ENCODE measurements around the gene NCKAP5L. TPM values are rescaled to one million over a fixed set of nuclear protein-coding genes. Genes with fewer than 3 reads are reported as not detected.

NCKAP5L gene
- total RNA-seq, 1 experiment from 2014 or later = 13.3 TPM

DNA sequence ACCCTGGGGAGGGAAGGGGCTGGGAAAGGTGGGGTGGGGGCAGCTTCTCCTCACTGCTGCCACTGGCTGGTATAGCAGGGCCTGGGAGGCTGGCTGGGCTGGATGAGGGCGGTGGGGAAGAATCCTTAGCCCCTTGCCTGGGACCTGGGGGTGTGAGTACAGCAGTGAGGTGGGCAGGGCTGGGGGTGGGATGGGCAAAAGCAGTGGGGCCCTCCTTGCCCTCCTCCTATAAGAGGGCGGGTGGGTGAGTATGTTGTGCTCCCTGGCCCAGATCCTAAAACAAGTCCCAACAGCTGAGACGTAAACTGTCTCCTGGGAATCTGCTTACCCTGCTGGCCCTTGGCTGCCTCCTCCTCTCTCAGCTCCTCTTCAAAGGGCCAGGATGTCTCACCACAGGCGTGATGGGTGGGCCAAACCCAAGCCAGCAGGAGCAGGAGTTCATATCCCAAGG, 2.2 kb downstream of the NCKAP5L start:
- TF ChIP-seq EZH2 (IDR thresholded peaks at IDR 0.05; ENCODE audit: low read length, unreplicated experiment) (no peak), EZH2phosphoT487 (IDR thresholded peaks at IDR 0.05; ENCODE audit: borderline replicate concordance, low read length) (no peak)
- TF ChIP-seq, protein P1, sequence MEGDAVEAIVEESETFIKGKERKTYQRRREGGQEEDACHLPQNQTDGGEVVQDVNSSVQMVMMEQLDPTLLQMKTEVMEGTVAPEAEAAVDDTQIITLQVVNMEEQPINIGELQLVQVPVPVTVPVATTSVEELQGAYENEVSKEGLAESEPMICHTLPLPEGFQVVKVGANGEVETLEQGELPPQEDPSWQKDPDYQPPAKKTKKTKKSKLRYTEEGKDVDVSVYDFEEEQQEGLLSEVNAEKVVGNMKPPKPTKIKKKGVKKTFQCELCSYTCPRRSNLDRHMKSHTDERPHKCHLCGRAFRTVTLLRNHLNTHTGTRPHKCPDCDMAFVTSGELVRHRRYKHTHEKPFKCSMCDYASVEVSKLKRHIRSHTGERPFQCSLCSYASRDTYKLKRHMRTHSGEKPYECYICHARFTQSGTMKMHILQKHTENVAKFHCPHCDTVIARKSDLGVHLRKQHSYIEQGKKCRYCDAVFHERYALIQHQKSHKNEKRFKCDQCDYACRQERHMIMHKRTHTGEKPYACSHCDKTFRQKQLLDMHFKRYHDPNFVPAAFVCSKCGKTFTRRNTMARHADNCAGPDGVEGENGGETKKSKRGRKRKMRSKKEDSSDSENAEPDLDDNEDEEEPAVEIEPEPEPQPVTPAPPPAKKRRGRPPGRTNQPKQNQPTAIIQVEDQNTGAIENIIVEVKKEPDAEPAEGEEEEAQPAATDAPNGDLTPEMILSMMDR (conservative IDR thresholded peaks at IDR 0.05; ENCODE audit: low read depth, low read length) = no peak
- H3K27me3 ChIP-seq (ENCODE audit: low read length) = no peaks in the 10 kb centered on the region
- H4K20me1 ChIP-seq (ENCODE audit: low read length) = no peaks in the 10 kb centered on the region
- intact Hi-C loops (cut with micrococcal nuclease) = no loop called here
- no peak for DNase-seq
- H3K9ac ChIP-seq (ENCODE audit: low read length) = no peak overlapping the region
- H3K4me1 ChIP-seq (ENCODE audit: insufficient read depth, low read length) = peaks cover 20% of the 10 kb centered on the region
- H3K27ac ChIP-seq (ENCODE audit: low read length) = no peak overlapping the region
- no peak overlapping the region for H3K4me2 ChIP-seq (ENCODE audit: low read length)
- no peaks in the 10 kb centered on the region for H3K9me3 ChIP-seq (ENCODE audit: low read length)
- POLR2A ChIA-PET (ENCODE audit: unreplicated experiment) = no interaction called here
- peaks cover 30% of the 10 kb centered on the region for H3K79me2 ChIP-seq (ENCODE audit: low read length)
- no peak overlapping the region for H2AFZ ChIP-seq (ENCODE audit: low read length)
- CTCF ChIA-PET = no interaction called here
- no peak overlapping the region for H3K4me3 ChIP-seq (ENCODE audit: low read length)
- no peaks in the 10 kb centered on the region for H3K9me2 ChIP-seq (replicated peaks; ENCODE audit: low read length)
- BruUV-seq (replicated peaks) = no TSS peak
- ATAC-seq = no peak
- no peaks in the 10 kb centered on the region for H3K36me3 ChIP-seq (ENCODE audit: low read depth, low read length)
- no peaks in the 10 kb centered on the region for H3F3A ChIP-seq (ENCODE audit: low read length, unreplicated experiment)

- H3K9me3 ChIP-seq (ENCODE audit: low read length) = no peaks in the 10 kb centered on the region
- H3K4me1 ChIP-seq (ENCODE audit: insufficient read depth, low read length) = peaks cover 20% of the 10 kb centered on the region
- H4K20me1 ChIP-seq (ENCODE audit: low read length) = no peaks in the 10 kb centered on the region
- no peaks in the 10 kb centered on the region for H3K36me3 ChIP-seq (ENCODE audit: low read depth, low read length)
- intact Hi-C loops (cut with micrococcal nuclease) = no loop called here
- no peak overlapping the region for H3K9ac ChIP-seq (ENCODE audit: low read length)
- no peak overlapping the region for H3K4me3 ChIP-seq (ENCODE audit: low read length)
- H3F3A ChIP-seq (ENCODE audit: low read length, unreplicated experiment) = no peaks in the 10 kb centered on the region
- ChIA-PET CTCF (no interaction called here), POLR2A (ENCODE audit: unreplicated experiment) (no interaction called here)
- H3K27me3 ChIP-seq (ENCODE audit: low read length) = no peaks in the 10 kb centered on the region
- H2AFZ ChIP-seq (ENCODE audit: low read length) = no peak overlapping the region
- peaks cover 30% of the 10 kb centered on the region for H3K79me2 ChIP-seq (ENCODE audit: low read length)
- no TSS peak for BruUV-seq (replicated peaks)
- ATAC-seq = no peak
- no peaks in the 10 kb centered on the region for H3K9me2 ChIP-seq (replicated peaks; ENCODE audit: low read length)
- no peak for DNase-seq
- H3K27ac ChIP-seq (ENCODE audit: low read length) = no peak overlapping the region
- H3K4me2 ChIP-seq (ENCODE audit: low read length) = no peak overlapping the region
- TF ChIP-seq, protein P1 (conservative IDR thresholded peaks at IDR 0.05; ENCODE audit: low read depth, low read length) = no peak
- TF ChIP-seq EZH2phosphoT487 (IDR thresholded peaks at IDR 0.05; ENCODE audit: borderline replicate concordance, low read length) (no peak), EZH2 (IDR thresholded peaks at IDR 0.05; ENCODE audit: low read length, unreplicated experiment) (no peak)
Measured at GRCh38 chr12:49825360-49825970, 2.7 kb downstream of the NCKAP5L start.

DNA sequence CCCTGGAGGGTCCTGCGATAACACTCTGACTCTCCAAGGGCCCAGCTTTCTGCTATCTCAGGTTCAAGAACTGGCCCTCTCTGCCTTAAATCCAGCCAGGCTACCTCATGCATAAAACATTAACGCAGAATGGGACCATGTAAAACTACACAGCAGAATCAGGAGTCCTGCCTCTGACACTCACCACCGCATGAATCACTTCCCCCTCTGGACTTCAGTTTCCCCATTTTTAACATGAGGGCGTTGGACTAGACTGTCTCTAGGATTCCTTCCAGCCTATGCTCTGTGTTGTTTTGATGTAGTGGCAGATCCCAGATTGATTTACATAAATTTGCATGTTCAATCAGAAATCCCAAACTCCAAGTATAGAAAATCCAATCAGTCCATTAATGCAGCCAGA, 3.3 kb downstream of the NCKAP5L start:
- intact Hi-C loops (cut with micrococcal nuclease) = no loop called here

More for the DNA sequence above, 3.3 kb downstream of the NCKAP5L start:
- H3F3A ChIP-seq (ENCODE audit: low read length, unreplicated experiment) = no peaks in the 10 kb centered on the region
- peaks cover 20% of the 10 kb centered on the region for H3K4me1 ChIP-seq (ENCODE audit: insufficient read depth, low read length)
- ChIA-PET CTCF (no interaction called here), POLR2A (ENCODE audit: unreplicated experiment) (no interaction called here)
- no peaks in the 10 kb centered on the region for H4K20me1 ChIP-seq (ENCODE audit: low read length)
- no peak for ATAC-seq
- H3K27me3 ChIP-seq (ENCODE audit: low read length) = no peaks in the 10 kb centered on the region
- no peaks in the 10 kb centered on the region for H3K9me3 ChIP-seq (ENCODE audit: low read length)
- no peak overlapping the region for H3K4me2 ChIP-seq (ENCODE audit: low read length)
- H3K36me3 ChIP-seq (ENCODE audit: low read depth, low read length) = no peaks in the 10 kb centered on the region
- TF ChIP-seq EZH2phosphoT487 (IDR thresholded peaks at IDR 0.05; ENCODE audit: borderline replicate concordance, low read length) (no peak), EZH2 (IDR thresholded peaks at IDR 0.05; ENCODE audit: low read length, unreplicated experiment) (no peak)
- TF ChIP-seq, protein P1 (conservative IDR thresholded peaks at IDR 0.05; ENCODE audit: low read depth, low read length) = no peak
- DNase-seq = no peak
- H2AFZ ChIP-seq (ENCODE audit: low read length) = no peak overlapping the region
- H3K4me3 ChIP-seq (ENCODE audit: low read length) = no peak overlapping the region
- H3K27ac ChIP-seq (ENCODE audit: low read length) = no peak overlapping the region
- no peak overlapping the region for H3K9ac ChIP-seq (ENCODE audit: low read length)
- peaks cover 30% of the 10 kb centered on the region for H3K79me2 ChIP-seq (ENCODE audit: low read length)
- H3K9me2 ChIP-seq (replicated peaks; ENCODE audit: low read length) = no peaks in the 10 kb centered on the region
- BruUV-seq (replicated peaks) = no TSS peak
